Upper lobe of right lung (tissue), 1 donor: ENCODE measurements around the gene AKAP5. TPM values are rescaled to one million over a fixed set of nuclear protein-coding genes. Genes with fewer than 3 reads are reported as not detected.

Source experiments
- ATAC-seq: fragments of 200-7000 bp; cut with Tn5 transposase; one replicate; pipeline ENCODE4 v1.9.1; 2020; ENCODE audit warnings: mild to moderate bottlenecking, moderate library complexity
- DNase-seq: peaks from one replicate; pipeline ENCODE4 v3.0.0-alpha.2; 2020
- H3K27ac ChIP-seq: fragments of 200-600 bp; one replicate; pipeline ENCODE4 v1.8.0; 2022
- H3K27me3 ChIP-seq: fragments of 200-600 bp; one replicate; pipeline ENCODE4 v1.8.0; 2022; ENCODE audit warnings: mild to moderate bottlenecking
- H3K36me3 ChIP-seq: fragments of 200-600 bp; one replicate; pipeline ENCODE4 v1.8.0; 2022
- H3K4me1 ChIP-seq: fragments of 200-600 bp; one replicate; pipeline ENCODE4 v1.8.0; 2022
- H3K4me3 ChIP-seq: fragments of 200-600 bp; one replicate; pipeline ENCODE4 v1.8.0; 2022; ENCODE audit warnings: mild to moderate bottlenecking
- H3K9me3 ChIP-seq: fragments of 200-600 bp; one replicate; pipeline ENCODE4 v1.8.0; 2022
- CTCF ChIP-seq: fragments of 200-600 bp; IDR thresholded peaks from one replicate; pipeline ENCODE4 v1.8.0; 2022; ENCODE audit warnings: antibody characterized with exemption
- intact Hi-C: fragments of 100-400 bp; cut with DNase I; formaldehyde crosslinking; loops from one replicate; pipeline ENCODE4 v1.11.0; 2022
- total RNA-seq: library from RNA; stranded (reverse); fragmentation: NEBNext Ultra II Directional; extraction: Animal tissue kit (Norgen Biotek cat#: 25700); gene quantifications from one replicate; pipeline ENCODE4 v1.2.1, GENCODE V29; 2021
- donor health status: DM: no; HTN: yes; CAD: no; lungs with severe emphysema.

Gene AKAP5
- total RNA-seq, 1 donor from 2014 or later: 3.6 TPM

- Histone ChIP-seq H3K4me1 (no peaks in the 10 kb centered on the region), H3K27ac (no peak overlapping the region), H3K9me3 (no peaks in the 10 kb centered on the region), H3K27me3 (no peaks in the 10 kb centered on the region), H3K36me3 (peaks cover 52% of the 10 kb centered on the region), H3K4me3 (no peak overlapping the region)
- no peak for DNase-seq
- ATAC-seq: no peak
- intact Hi-C loops: no loop called here
- TF ChIP-seq CTCF: no peak
Measured at GRCh38 chr14:64439141-64439540, 26.2 kb upstream of the AKAP5 start.

GRCh38 chr14:64440494-64440893, 24.8 kb upstream of the AKAP5 start:
- intact Hi-C loops: no loop called here
- H3K36me3 ChIP-seq: peaks cover 51% of the 10 kb centered on the region
- no peak overlapping the region for H3K4me3 ChIP-seq
- no peaks in the 10 kb centered on the region for H3K9me3 ChIP-seq
- no peaks in the 10 kb centered on the region for H3K27me3 ChIP-seq
- DNase-seq (no peak), ATAC-seq (no peak)
- H3K4me1 ChIP-seq: peaks cover 3% of the 10 kb centered on the region
- no peak overlapping the region for H3K27ac ChIP-seq
- TF ChIP-seq CTCF: no peak

- ATAC-seq: peak; percentile 28
- H3K27me3 ChIP-seq: no peaks in the 10 kb centered on the region
- no peak for DNase-seq
- no peak overlapping the region for H3K27ac ChIP-seq
- peaks cover 35% of the 10 kb centered on the region for H3K36me3 ChIP-seq
- peaks cover 7% of the 10 kb centered on the region for H3K4me1 ChIP-seq
- H3K9me3 ChIP-seq: no peaks in the 10 kb centered on the region
- no peak overlapping the region for H3K4me3 ChIP-seq
- TF ChIP-seq CTCF: no peak
- intact Hi-C loops: no loop called here
Measured at GRCh38 chr14:64442300-64442988, 22.9 kb upstream of the AKAP5 start.

- H3K9me3 ChIP-seq: no peaks in the 10 kb centered on the region
- TF ChIP-seq CTCF: no peak
- H3K4me1 ChIP-seq: peaks cover 7% of the 10 kb centered on the region
- ATAC-seq (peak; percentile 50), DNase-seq (no peak)
- intact Hi-C loops: no loop called here
- no peaks in the 10 kb centered on the region for H3K27me3 ChIP-seq
- H3K27ac ChIP-seq: no peak overlapping the region
- H3K4me3 ChIP-seq: no peak overlapping the region
- peaks cover 34% of the 10 kb centered on the region for H3K36me3 ChIP-seq
Measured at GRCh38 chr14:64444140-64444539, 21.2 kb upstream of the AKAP5 start.

GRCh38 chr14:64444984-64445845, 20.1 kb upstream of the AKAP5 start:
- no peak for TF ChIP-seq CTCF
- intact Hi-C loops: no loop called here
- DNase-seq: no peak
- Histone ChIP-seq H3K27me3 (no peaks in the 10 kb centered on the region), H3K27ac (peak overlapping the region; percentile 45), H3K4me1 (peaks cover 7% of the 10 kb centered on the region), H3K36me3 (peaks cover 44% of the 10 kb centered on the region), H3K4me3 (no peak overlapping the region), H3K9me3 (no peaks in the 10 kb centered on the region)
- ATAC-seq: peak; percentile 50
